D721Med (cell line): ENCODE data around the gene STXBP5.

Experiments
- DNase-seq: peaks from one replicate; pipeline ENCODE4 v3.0.0; 2011; ENCODE audit warnings: low spot score; ENCODE audit not compliant: insufficient read length
- FAIRE-seq: peaks from 2 replicates; lab custom pipeline; 2011; peaks lifted over from hg19 to GRCh38; lab: Jason Lieb, UNC
- CTCF ChIP-seq: IDR thresholded peaks from 2 replicates; pipeline ENCODE4 v1.5.1; 2012; ENCODE audit warnings: mild to moderate bottlenecking, control low read depth; ENCODE audit not compliant: insufficient read depth; ENCODE audit errors: missing control alignments

STXBP5 gene

GRCh38 chr6:147282566-147282959 lies 78.3 kb downstream of the STXBP5 start:
- FAIRE-seq (no peak), DNase-seq (no peak)
- TF ChIP-seq CTCF = no peak

GRCh38 chr6:147283460-147283859 lies 79.2 kb downstream of the STXBP5 start:
- FAIRE-seq (no peak), DNase-seq (no peak)

GRCh38 chr6:147285087-147285855 lies 81.1 kb downstream of the STXBP5 start:
- DNase-seq (no peak), FAIRE-seq (no peak)
- peak; percentile 59 for TF ChIP-seq CTCF

More at GRCh38 chr6:147283460-147283859, 79.2 kb downstream of the STXBP5 start:
- no peak for TF ChIP-seq CTCF

- no peak for DNase-seq
- no peak for FAIRE-seq
- no peak for TF ChIP-seq CTCF
Measured at GRCh38 chr6:147287869-147288271, 83.7 kb downstream of the STXBP5 start.

GRCh38 chr6:147297124-147297523 lies 92.9 kb downstream of the STXBP5 start:
- DNase-seq (no peak), FAIRE-seq (no peak)
- TF ChIP-seq CTCF = no peak

GRCh38 chr6:147297663-147298316 lies 93.6 kb downstream of the STXBP5 start:
- no peak for DNase-seq
- FAIRE-seq = no peak
- no peak for TF ChIP-seq CTCF

GRCh38 chr6:147298461-147298860 lies 94.2 kb downstream of the STXBP5 start:
- no peak for TF ChIP-seq CTCF
- FAIRE-seq (no peak), DNase-seq (no peak)
